NCI-H1436 treated with DMSO at 0.1 percent for 48 hours (cell line): ENCODE measurements around the gene PERCC1.
"Not testable (repeated sequence)": the region's sequence is repeated elsewhere in the genome, so short reads cannot be mapped to it uniquely, and the experiment has no call there.

Experiments used
- DNase-seq: peaks from one replicate; lab custom pipeline; 2025; lab: John Stamatoyannopoulos, UW

The PERCC1 gene

GRCh38 chr16:1434644-1435592 is 4.0 kb downstream of the PERCC1 start:
- no peak for DNase-seq

GRCh38 chr16:1435921-1436697 is 5.2 kb downstream of the PERCC1 start:
- DNase-seq = no peak

- no peak for DNase-seq
Observed at GRCh38 chr16:1436731-1437355, 6.0 kb downstream of the PERCC1 start.

GRCh38 chr16:1437606-1438005 is 6.7 kb downstream of the PERCC1 start:
- no peak for DNase-seq

- no peak for DNase-seq
Observed at GRCh38 chr16:1438229-1439057, 7.6 kb downstream of the PERCC1 start.

- no peak for DNase-seq
Observed at GRCh38 chr16:1439058-1439698, 8.3 kb downstream of the PERCC1 start.

- DNase-seq = not testable (repeated sequence)
Observed at GRCh38 chr16:1439699-1440074, 8.8 kb downstream of the PERCC1 start.

GRCh38 chr16:1441391-1441829 is 10.5 kb downstream of the PERCC1 start:
- no peak for DNase-seq

- DNase-seq = no peak
Observed at GRCh38 chr16:1442697-1443096, 11.8 kb downstream of the PERCC1 start.

GRCh38 chr16:1443403-1443973 is 12.6 kb downstream of the PERCC1 start:
- no peak for DNase-seq

GRCh38 chr16:1443980-1444729 is 13.3 kb downstream of the PERCC1 start, which contains the start of gene CCDC154:
Gene CCDC154, minus strand, starts transcription at chr16:1444556. Its CDS starts 234 bp downstream, at chr16:1444322.
- DNase-seq = no peak

- no peak for DNase-seq
Observed at GRCh38 chr16:1444730-1445517, 14.0 kb downstream of the PERCC1 start.

- no peak for DNase-seq
Observed at GRCh38 chr16:1445518-1446203, 14.8 kb downstream of the PERCC1 start.

- DNase-seq = no peak
Observed at GRCh38 chr16:1446296-1447080, 15.6 kb downstream of the PERCC1 start.

- no peak for DNase-seq
Observed at GRCh38 chr16:1447965-1448364, 17.1 kb downstream of the PERCC1 start.

GRCh38 chr16:1448536-1449116 is 17.7 kb downstream of the PERCC1 start:
- no peak for DNase-seq

- DNase-seq = no peak
Observed at GRCh38 chr16:1449201-1449788, 18.4 kb downstream of the PERCC1 start.
